Parathyroid adenoma (tissue), 2 donors: ENCODE data around the gene DDOST.

Experiments
- H2AFZ ChIP-seq: fragments of 300-600 bp; sonication (generic); one replicate; pipeline ENCODE4 v1.7.0; 2017; ENCODE audit warnings: antibody characterized with exemption, mild to moderate bottlenecking
- H3K27ac ChIP-seq: fragments of 300-600 bp; sonication (generic); one replicate; pipeline ENCODE4 v1.7.0; 2017
- H3K27me3 ChIP-seq: fragments of 300-600 bp; sonication (generic); one replicate; pipeline ENCODE4 v1.7.0; 2017; ENCODE audit warnings: low read length; ENCODE audit not compliant: control insufficient read depth, insufficient read depth
- H3K36me3 ChIP-seq: fragments of 300-600 bp; sonication (generic); one replicate; pipeline ENCODE4 v1.7.0; 2017; ENCODE audit warnings: low read length; ENCODE audit not compliant: control insufficient read depth, insufficient read depth
- H3K4me1 ChIP-seq: fragments of 300-600 bp; sonication (generic); one replicate; pipeline ENCODE4 v1.7.0; 2017; ENCODE audit warnings: control low read depth
- H3K4me2 ChIP-seq: fragments of 300-600 bp; sonication (generic); one replicate; pipeline ENCODE4 v1.7.0; 2017; ENCODE audit warnings: low read length
- H3K4me3 ChIP-seq: fragments of 300-600 bp; sonication (generic); one replicate; pipeline ENCODE4 v1.7.0; 2017; ENCODE audit warnings: low read depth, low read length
- H3K79me2 ChIP-seq: fragments of 300-600 bp; sonication (generic); one replicate; pipeline ENCODE4 v1.7.0; 2017; ENCODE audit warnings: control low read depth
- H3K9ac ChIP-seq: fragments of 300-600 bp; sonication (generic); one replicate; pipeline ENCODE4 v1.7.0; 2017; ENCODE audit warnings: mild to moderate bottlenecking
- H3K9me3 ChIP-seq: fragments of 300-600 bp; sonication (generic); one replicate; pipeline ENCODE4 v1.7.0; 2017; ENCODE audit warnings: low read length; ENCODE audit not compliant: control insufficient read depth
- CTCF ChIP-seq: fragments of 300-600 bp; sonication (generic); IDR thresholded peaks from one replicate; pipeline ENCODE4 v1.7.0; 2017; ENCODE audit warnings: antibody characterized with exemption, mild to moderate bottlenecking
- donor health status: primary hyperparathyroidism.

Gene DDOST

GRCh38 chr1:20660363-20660762, 806 bp downstream of the DDOST start:
- Histone ChIP-seq H3K36me3 (no peaks in the 10 kb centered on the region), H3K4me2 (peak overlapping the region; percentile 85), H3K79me2 (peaks cover 19% of the 10 kb centered on the region), H3K9me3 (no peaks in the 10 kb centered on the region), H3K27ac (no peak overlapping the region), H3K27me3 (no peaks in the 10 kb centered on the region), H3K4me1 (no peaks in the 10 kb centered on the region), H3K9ac (peak overlapping the region; percentile 46), H3K4me3 (peak overlapping the region; percentile 98), H2AFZ (no peak overlapping the region)
- no peak for TF ChIP-seq CTCF

GRCh38 chr1:20658166-20658915, 2.8 kb downstream of the DDOST start:
- no peak overlapping the region for H3K27ac ChIP-seq
- H3K36me3 ChIP-seq: no peaks in the 10 kb centered on the region
- no peak overlapping the region for H3K4me2 ChIP-seq
- H2AFZ ChIP-seq: no peak overlapping the region
- no peak for TF ChIP-seq CTCF
- H3K9me3 ChIP-seq: no peaks in the 10 kb centered on the region
- H3K27me3 ChIP-seq: no peaks in the 10 kb centered on the region
- H3K4me3 ChIP-seq: no peak overlapping the region
- H3K79me2 ChIP-seq: peaks cover 19% of the 10 kb centered on the region
- no peak overlapping the region for H3K9ac ChIP-seq
- H3K4me1 ChIP-seq: no peaks in the 10 kb centered on the region

- Histone ChIP-seq H3K27me3 (no peaks in the 10 kb centered on the region), H3K79me2 (peaks cover 19% of the 10 kb centered on the region), H3K4me3 (no peak overlapping the region), H3K4me1 (no peaks in the 10 kb centered on the region), H3K4me2 (no peak overlapping the region), H3K9me3 (no peaks in the 10 kb centered on the region), H2AFZ (no peak overlapping the region), H3K27ac (no peak overlapping the region), H3K9ac (no peak overlapping the region), H3K36me3 (no peaks in the 10 kb centered on the region)
- no peak for TF ChIP-seq CTCF
Observed at GRCh38 chr1:20657024-20657423, 4.1 kb downstream of the DDOST start.

GRCh38 chr1:20654104-20654690, 7.0 kb downstream of the DDOST start:
- no peak overlapping the region for H3K4me3 ChIP-seq
- no peaks in the 10 kb centered on the region for H3K9me3 ChIP-seq
- no peak overlapping the region for H3K9ac ChIP-seq
- H3K4me1 ChIP-seq: no peaks in the 10 kb centered on the region
- no peaks in the 10 kb centered on the region for H3K27me3 ChIP-seq
- no peaks in the 10 kb centered on the region for H3K36me3 ChIP-seq
- no peak overlapping the region for H2AFZ ChIP-seq
- TF ChIP-seq CTCF: no peak
- H3K79me2 ChIP-seq: peaks cover 3% of the 10 kb centered on the region
- H3K4me2 ChIP-seq: no peak overlapping the region
- no peak overlapping the region for H3K27ac ChIP-seq

GRCh38 chr1:20652300-20652699, 8.9 kb downstream of the DDOST start:
- no peak overlapping the region for H3K4me3 ChIP-seq
- H3K4me2 ChIP-seq: no peak overlapping the region
- no peaks in the 10 kb centered on the region for H3K4me1 ChIP-seq
- no peak overlapping the region for H2AFZ ChIP-seq
- H3K27ac ChIP-seq: no peak overlapping the region
- no peaks in the 10 kb centered on the region for H3K36me3 ChIP-seq
- no peak overlapping the region for H3K9ac ChIP-seq
- no peaks in the 10 kb centered on the region for H3K9me3 ChIP-seq
- TF ChIP-seq CTCF: no peak
- no peaks in the 10 kb centered on the region for H3K27me3 ChIP-seq
- H3K79me2 ChIP-seq: no peaks in the 10 kb centered on the region
